HG03460 (cell line): ENCODE data around the gene GPR63.

ENCODE experiments used
- ATAC-seq: cut with Tn5 transposase; IDR thresholded peaks from one replicate; pipeline ENCODE4 v1.9.1; 2021; ENCODE audit not compliant: unreplicated experiment

GPR63 gene, protein sequence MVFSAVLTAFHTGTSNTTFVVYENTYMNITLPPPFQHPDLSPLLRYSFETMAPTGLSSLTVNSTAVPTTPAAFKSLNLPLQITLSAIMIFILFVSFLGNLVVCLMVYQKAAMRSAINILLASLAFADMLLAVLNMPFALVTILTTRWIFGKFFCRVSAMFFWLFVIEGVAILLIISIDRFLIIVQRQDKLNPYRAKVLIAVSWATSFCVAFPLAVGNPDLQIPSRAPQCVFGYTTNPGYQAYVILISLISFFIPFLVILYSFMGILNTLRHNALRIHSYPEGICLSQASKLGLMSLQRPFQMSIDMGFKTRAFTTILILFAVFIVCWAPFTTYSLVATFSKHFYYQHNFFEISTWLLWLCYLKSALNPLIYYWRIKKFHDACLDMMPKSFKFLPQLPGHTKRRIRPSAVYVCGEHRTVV

DNA sequence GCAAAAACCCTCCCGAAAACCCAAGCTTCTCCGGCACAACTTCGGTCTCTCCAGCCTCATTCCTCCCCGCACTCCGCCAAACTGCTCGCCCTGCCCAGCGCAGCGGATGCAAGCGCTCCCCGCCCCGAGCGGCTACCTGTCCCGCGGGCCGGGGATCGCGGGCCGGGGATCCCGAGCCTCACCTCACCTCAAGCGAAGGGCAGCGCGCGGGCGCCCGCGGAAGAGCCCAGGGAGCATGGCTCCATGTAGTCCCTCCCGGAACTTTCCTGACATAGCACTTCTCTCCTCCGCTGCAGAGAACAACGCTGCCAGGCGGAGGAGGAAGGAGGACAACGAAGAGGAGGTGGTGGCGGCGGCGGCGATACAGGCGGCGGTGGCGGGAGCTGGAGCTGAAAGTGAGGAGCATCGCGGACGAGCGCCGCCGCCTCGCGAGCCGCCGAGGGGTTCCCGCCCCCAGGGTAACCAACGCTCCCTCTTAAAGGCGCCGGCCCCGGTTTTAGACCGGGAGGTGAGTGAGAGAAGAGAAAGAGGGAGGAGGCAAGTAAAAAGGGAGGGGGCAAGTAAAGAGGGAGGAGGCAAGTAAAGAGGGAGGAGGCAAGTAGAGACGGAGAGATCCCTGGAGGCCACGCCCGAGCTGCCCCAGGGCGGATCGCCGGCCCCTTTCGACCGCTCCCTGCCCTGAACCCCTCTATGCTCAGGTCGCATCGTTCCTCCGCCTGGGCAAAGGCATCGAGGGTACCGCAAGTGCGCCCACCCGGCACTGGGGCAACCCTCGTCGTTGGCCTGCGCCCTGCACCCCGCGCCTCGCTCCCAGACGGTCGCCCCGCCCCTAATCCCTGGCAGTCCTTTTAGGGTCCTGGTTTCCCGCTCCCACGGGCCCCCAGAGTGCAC, at the start of gene GPR63:
TSS of gene GPR63 (minus strand) at position 397 of the 891 bp plus-strand sequence. CDS start 37,746 bp downstream, outside the sequence.
- peak; percentile 85 for ATAC-seq

DNA sequence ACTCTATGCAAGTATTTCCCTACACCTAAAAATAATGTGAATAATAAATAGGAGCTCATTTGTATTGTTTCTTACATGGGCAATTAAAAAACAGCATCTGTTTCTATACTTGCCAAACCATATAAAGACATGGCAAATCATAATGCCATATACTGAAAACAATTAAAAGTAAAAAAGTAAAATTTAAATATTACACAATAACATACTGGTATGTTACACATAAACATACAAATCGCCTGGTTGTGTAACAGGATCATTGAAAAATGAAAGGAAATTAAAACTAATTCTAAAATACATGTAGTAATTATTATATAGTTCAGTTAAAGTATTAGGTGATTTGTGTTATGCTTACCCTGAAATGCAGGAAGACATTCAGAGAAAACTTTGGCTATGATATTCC, 49.2 kb upstream of the GPR63 start:
- no peak for ATAC-seq

DNA sequence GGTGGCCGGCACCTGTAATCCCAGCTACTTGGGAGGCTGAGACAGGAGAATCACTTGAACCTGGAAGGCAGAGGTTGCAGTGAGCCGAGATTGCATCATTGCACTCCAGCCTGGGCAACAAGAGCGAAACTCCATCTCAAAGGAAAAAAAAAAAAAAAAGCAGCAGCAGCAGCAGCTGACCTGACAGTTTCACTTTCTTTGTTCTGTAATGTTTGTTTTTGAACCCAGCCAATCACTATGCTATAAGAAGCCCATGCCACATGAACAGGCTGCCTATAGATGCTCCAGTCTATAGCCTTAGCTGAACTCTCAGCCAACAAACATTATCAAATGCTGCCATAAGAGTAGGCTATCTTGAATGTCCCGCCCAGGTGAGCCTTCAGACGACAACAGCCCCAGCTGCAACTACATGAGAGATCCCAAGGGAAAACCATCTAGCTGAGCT, 47.9 kb upstream of the GPR63 start:
- peak; percentile 90 for ATAC-seq

- no peak for ATAC-seq
Observed at GRCh38 chr6:96878143-96878542, 40.9 kb upstream of the GPR63 start.

DNA sequence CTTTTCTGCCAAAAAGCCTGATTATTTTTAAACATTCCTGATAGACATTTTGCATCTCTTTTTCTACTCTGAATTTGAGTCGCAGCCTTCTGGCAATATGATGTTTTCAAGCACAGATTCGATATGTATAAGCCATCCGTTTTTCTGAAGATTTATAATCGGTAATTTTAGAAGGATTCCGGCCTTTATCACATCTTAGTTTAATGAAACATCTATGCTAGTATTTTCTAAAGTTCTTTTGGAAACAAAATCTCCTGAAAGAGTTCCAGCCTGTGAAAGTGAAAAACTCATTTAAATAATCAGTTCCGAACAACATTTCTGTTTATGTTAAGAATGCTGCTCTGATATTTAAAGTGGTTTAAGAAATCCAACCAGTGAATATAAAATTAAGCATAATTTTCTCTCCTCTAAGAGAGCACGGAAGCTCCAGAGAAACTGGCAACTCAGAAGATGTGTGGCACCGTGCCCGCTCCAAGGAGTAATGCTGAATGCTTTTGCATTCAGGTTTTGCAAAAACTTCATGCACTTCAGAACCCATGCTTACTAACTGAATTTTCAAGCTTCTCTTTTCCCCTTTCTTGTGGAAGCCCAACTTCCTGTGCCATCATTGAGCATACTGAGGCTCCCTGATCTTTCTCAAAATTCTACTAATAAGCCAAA, 39.7 kb upstream of the GPR63 start:
- ATAC-seq, result no peak

DNA sequence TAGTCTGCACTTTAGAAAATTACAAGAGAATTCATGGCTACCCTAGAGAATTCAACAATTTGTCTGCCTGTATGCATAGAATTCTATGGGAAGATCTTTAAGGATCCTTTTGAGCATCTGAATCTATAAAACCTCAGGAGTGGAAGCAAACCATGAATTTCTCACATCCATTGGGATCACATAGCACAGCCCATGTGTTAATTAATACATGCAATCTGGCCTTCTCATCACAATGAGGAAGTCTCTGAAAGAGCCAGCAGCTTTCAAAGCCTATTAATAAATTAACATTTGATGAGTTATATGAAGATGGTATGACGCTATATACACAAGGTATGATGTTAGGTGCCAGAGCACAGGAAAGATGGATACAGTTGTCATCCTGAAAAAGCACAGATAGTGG, 35.7 kb upstream of the GPR63 start:
- no peak for ATAC-seq

- no peak for ATAC-seq
Observed at GRCh38 chr6:96865055-96865405, 27.8 kb upstream of the GPR63 start.

DNA sequence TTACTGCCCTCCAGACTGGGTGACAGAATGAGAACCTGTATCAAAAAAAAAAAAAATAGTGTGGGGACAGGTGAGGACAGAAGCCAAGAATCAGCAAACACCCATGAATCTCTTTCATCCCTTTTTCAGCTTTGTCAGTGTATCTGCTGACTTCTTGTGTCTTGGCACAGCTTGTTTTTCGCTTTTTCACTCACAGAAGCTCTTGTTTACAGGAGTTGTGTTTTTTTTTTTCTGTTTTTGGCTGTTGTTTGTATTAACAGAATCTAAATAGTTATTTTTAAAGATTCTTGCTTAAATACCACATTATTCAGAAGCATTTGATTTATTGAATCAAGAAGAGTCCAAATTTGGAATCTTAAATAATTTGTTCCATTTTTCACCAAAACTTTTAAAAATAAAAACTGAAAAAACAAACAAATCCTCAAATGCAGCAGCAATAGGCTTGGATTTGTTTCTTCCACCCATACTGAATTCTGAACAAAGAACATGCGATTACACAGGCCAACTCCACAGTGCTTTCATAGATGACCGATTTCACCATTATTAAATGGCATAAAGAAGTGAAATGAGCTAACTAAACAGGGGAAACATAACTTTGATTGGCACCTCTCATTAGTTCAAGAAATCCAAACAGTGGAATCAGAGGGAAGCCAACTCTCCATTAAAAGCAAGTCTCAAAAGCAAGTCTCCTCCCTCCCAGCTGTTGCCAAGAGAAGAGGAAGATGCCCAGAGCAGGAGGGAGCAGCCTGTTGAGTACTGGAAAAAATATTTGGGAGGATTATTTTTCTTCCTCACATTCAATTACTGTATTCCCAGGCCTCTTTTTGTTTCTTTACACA, 27.2 kb upstream of the GPR63 start:
- ATAC-seq, result no peak

DNA sequence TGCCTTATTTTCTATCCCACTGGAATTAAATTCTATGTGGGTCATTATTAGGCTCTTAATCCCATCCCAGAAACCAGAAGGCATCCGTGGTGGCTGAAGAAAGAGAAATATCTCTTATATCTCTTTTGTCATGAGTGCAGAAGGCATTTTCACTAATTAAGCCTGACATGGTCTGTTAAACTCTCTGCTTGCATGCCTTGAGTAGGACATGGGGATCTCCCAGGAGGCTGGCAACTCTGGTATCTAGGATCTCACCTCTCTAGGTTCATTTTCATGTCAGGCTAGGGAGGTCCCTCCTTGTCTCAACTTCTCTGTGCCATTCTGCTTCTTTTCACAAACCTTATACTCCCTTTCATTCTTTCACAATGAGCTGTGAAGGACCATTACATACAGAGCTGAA, 25.3 kb upstream of the GPR63 start:
- ATAC-seq, result no peak

GRCh38 chr6:96861588-96861987, 24.3 kb upstream of the GPR63 start:
- no peak for ATAC-seq

GRCh38 chr6:96856856-96857255, 19.6 kb upstream of the GPR63 start:
- no peak for ATAC-seq

DNA sequence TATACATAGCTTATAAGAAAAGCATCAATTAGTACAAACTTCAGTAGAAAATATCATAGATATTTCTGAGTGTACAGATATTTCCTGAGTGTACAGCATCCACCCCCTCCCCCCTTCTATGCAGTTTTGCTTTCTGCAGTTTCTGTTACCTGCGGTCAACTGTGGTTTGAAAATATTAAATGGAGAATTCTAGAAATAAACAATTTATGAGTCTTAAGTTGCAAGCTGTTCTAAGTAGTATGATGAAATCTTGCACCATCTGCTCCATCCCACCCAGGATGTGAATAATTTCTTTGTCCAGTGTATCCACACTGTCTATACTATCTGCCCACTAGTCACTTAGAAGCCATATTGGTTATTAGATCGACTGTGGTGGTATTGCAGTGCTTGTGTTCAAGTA, 15.8 kb upstream of the GPR63 start:
- ATAC-seq, result no peak

DNA sequence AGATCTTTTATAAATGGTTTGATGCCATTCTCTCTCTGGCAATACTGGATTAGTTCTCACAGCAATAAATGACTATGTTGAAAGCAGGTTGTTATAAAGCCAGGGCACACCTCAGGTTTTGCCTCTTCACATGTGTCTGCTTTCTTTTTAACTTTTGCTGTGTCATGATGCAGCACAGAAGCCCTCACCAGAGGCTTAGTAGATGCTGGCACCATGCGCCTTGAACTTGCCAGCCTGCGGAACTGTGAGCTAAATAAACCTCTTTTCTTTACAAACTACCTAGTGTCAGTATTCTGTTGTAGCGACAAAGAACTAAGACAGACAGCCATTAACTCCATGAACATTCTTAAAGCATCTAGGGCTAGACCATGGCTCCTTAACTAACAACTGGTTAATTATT, 15.3 kb upstream of the GPR63 start:
- ATAC-seq, result no peak

GRCh38 chr6:96851858-96852257, 14.6 kb upstream of the GPR63 start:
- no peak for ATAC-seq

DNA sequence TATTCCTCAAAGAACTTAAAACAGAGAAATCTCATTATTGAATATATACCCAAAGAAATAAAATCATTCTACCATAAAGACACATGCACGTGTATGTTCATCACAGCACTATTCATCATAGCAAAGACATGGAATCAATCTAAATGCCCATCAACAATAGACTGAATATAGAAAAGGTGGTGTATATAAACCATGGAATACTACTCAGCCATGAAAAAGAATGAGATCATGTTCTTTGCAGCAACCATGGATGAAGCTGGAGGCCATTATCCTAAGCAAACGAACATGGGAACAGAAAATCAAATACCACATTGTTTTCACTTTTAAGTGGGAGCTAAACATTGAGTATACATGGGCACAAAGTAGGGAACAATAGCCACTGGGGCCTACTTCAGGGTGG, 12.3 kb upstream of the GPR63 start:
- no peak for ATAC-seq

GRCh38 chr6:96844530-96844929, 7.3 kb upstream of the GPR63 start:
- ATAC-seq, result peak; percentile 83

- ATAC-seq, result no peak
Observed at GRCh38 chr6:96841345-96841744, 4.1 kb upstream of the GPR63 start.

DNA sequence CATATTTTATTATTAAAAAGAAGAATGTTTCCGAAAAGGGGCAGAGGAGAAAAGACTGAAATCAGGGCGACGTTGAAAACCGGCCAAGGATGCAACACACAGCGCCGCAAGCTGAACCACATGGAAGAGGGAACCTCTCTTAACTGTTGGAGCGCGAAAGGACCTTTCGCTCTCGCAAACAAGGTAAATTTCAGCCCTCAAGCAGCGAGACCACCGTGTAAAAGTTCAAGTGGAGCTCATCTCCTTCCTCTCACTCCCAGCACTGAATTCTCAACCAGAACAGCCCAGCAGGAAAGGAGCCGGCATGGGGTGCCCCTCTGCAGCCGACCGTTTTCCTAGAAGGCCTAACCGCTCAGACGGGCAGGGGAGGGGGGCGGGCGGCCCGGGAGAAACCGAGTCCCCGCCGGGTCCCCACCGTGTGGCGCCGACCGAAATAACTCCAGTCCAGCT, 621 bp downstream of the GPR63 start:
- ATAC-seq, result peak; percentile 19

- ATAC-seq, result no peak
Observed at GRCh38 chr6:96834070-96834469, 3.2 kb downstream of the GPR63 start.

DNA sequence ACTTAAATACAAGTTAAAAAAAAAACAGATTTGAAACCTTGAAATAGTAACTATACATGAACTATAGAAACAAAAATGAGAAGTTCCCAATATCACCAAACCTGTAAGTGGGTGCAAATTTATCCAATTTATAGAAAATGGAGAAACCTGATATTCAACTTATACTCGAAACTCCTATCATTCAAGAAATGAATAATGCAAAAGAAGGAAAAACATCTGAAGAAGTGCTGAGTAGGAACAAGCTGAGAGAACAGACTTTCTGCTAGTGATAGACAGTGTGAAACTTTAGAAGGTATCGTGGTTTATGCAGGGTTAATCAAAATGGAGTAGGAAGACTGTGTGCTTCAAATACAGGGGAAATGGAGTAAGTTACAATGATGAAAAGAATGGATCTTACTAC, 4.5 kb downstream of the GPR63 start:
- no peak for ATAC-seq

GRCh38 chr6:96826865-96827264, 10.4 kb downstream of the GPR63 start:
- no peak for ATAC-seq
